PC-3 (cell line): ENCODE measurements around the gene LOXHD1.

ENCODE experiments used
- EZH2 ChIP-seq: fragments of 300-600 bp; sonication (generic); IDR thresholded peaks from one replicate; pipeline ENCODE4 v1.6.1; 2017; ENCODE audit warnings: antibody characterized with exemption, mild to moderate bottlenecking, low read length; ENCODE audit not compliant: unreplicated experiment
- EZH2phosphoT487 ChIP-seq: fragments of 300-600 bp; sonication (generic); IDR thresholded peaks from 2 replicates; pipeline ENCODE4 v1.6.1; 2018; ENCODE audit warnings: mild to moderate bottlenecking, antibody characterized with exemption, low read length, borderline replicate concordance
- TF ChIP-seq, protein P1 (sequence below): fragments of 300-600 bp; sonication (generic); conservative IDR thresholded peaks from 2 replicates; pipeline ENCODE4 v1.5.1; 2017; ENCODE audit warnings: antibody characterized with exemption, low read depth, mild to moderate bottlenecking, low read length

DNA sequence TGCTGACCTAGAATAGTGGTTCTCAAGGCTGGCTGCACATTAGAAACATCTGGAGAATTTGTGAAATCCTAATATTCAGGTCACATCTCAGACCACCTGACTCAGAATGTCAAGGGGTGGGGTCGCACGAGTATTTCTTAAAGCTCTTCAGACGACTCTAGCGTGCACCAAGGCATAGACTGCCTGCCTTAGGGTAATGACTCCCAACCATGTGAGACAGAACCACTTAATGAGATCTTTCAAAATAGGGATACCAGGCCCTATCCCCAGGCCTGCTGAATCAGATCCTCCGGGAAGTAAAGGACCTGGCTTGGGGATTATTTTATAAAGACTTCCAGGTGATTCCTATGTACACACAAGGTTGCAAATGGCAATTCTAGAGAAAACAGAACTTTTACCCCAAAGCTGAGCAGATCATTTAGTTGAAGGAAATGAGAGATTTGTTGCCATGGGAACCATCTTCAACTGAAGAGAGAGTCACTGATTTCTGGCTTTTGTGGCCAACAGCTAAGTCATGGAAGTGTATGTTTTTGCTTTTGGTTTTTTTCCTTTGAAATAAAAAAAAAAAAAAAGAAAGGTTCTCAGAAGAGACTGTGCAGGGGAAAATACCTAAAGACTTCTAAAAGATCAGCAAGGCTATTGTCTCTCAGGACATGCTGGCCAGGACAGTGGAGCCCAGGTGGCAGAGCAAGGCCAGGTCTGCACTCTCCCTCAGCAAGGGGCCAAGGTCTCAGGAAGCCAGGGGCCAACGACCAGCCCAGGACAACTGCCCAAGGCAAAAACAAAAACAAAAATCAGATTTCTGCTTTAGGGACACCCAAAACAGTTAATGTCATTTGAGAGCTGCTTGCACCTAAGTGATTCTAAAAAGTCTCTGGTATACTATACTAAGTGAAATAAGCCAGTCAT lies 15.3 kb upstream of the LOXHD1 start:
- TF ChIP-seq EZH2phosphoT487 (no peak), EZH2 (no peak)
- TF ChIP-seq, protein P1, sequence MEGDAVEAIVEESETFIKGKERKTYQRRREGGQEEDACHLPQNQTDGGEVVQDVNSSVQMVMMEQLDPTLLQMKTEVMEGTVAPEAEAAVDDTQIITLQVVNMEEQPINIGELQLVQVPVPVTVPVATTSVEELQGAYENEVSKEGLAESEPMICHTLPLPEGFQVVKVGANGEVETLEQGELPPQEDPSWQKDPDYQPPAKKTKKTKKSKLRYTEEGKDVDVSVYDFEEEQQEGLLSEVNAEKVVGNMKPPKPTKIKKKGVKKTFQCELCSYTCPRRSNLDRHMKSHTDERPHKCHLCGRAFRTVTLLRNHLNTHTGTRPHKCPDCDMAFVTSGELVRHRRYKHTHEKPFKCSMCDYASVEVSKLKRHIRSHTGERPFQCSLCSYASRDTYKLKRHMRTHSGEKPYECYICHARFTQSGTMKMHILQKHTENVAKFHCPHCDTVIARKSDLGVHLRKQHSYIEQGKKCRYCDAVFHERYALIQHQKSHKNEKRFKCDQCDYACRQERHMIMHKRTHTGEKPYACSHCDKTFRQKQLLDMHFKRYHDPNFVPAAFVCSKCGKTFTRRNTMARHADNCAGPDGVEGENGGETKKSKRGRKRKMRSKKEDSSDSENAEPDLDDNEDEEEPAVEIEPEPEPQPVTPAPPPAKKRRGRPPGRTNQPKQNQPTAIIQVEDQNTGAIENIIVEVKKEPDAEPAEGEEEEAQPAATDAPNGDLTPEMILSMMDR = no peak
